ENCODE data around the gene ODF2.
"Not testable (repeated sequence)": the region's sequence is repeated elsewhere in the genome, so short reads cannot be mapped to it uniquely, and the experiment has no call there.

The ODF2 gene

DNA sequence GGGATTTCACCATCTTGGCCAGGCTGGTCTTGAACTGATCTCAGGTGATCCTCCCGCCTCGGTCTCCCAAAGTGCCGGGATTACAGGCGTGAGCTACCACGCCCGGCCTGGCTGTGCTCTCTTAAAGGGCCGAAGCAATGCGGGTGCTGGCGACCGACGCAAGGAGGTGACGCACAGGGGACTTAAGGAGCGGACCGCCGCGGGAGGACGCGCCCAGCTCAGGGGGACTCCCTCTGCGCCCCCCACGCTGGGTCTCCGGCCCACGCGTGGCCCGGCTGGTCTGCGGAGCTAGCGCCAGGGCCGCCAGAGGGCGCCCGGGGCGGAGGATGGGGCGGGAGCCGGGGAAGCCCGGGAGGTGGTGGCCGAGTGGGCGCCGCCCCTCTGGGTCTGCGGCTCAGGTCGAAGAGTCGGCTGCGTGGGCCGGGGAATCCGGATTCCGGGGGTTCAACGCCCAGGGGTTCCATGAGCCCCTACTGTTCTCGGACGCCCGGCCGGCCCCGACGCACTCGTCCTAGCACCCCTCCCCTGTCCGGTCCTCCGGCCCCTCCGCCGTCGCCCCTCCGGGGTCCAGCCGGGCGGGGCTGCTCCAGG, 35.7 kb upstream of the ODF2 start:
- no peak for DNase-seq (ENCODE audit: low read depth, low spot score)
- Histone ChIP-seq H3K4me3 (ENCODE audit: insufficient read length, low read depth) (peak overlapping the region; percentile 80), H3K27me3 (ENCODE audit: insufficient read depth, insufficient read length) (peaks cover 6% of the 10 kb centered on the region), H3K4me1 (ENCODE audit: insufficient read depth, insufficient read length) (peaks cover 9% of the 10 kb centered on the region), H3K9me3 (ENCODE audit: insufficient read depth, low read length) (no peaks in the 10 kb centered on the region), H3K9ac (ENCODE audit: insufficient read length, low read depth) (peak overlapping the region; percentile 83), H3K36me3 (ENCODE audit: insufficient read depth, insufficient read length, low read length) (peaks cover 9% of the 10 kb centered on the region)
- no peak for TF ChIP-seq YY1 (IDR thresholded peaks at IDR 0.05; ENCODE audit: insufficient read depth, insufficient read length)
- no peak for TF ChIP-seq SUZ12 (IDR thresholded peaks at IDR 0.05; ENCODE audit: extremely low read depth, insufficient read depth, insufficient read length)
- TF ChIP-seq ZNF274 (IDR thresholded peaks at IDR 0.05; ENCODE audit: low read depth, low read length), result no peak

DNA sequence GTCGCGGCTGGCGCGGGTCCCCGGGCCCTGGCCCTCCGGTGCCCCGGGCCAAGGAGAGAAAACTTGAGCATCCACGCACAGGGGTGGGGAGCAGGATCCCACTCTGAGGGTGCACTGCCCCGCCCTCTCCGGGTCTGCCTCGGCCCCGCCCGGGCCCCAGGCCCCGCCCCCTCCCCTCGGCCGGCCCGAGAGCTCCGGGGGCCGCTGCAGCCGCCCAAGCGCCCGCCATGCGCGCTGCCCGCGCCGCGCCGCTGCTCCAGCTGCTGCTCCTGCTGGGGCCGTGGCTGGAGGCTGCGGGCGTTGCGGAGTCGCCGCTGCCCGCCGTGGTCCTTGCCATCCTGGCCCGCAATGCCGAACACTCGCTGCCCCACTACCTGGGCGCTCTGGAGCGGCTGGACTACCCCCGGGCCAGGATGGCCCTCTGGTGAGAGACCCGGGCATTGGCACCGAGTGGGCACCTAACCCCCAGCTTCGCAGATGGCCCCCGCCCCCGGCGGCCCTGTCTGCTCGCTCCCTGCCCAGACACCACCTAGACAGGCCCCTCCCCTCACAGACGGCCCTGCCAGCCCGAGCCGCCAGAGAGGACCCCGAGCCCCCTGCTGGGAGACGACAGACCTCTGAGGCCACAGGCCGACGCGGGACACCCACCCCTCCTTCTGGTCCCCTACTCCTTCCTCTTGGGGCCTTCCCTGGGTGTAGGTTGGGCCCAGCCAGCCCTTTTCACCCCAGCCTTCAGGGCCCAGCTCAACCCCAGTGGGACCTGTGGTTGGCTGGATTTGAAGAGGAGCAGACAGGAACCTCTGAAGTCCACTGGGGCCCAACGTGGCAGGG, 34.9 kb upstream of the ODF2 start, which contains the start of gene CERCAM:
Gene CERCAM, plus strand, starts transcription at position 207 of the 831 bp plus-strand sequence. Its CDS starts 21 bp downstream, at position 228.
- H3K27me3 ChIP-seq (ENCODE audit: insufficient read depth, insufficient read length), result peaks cover 6% of the 10 kb centered on the region

DNA sequence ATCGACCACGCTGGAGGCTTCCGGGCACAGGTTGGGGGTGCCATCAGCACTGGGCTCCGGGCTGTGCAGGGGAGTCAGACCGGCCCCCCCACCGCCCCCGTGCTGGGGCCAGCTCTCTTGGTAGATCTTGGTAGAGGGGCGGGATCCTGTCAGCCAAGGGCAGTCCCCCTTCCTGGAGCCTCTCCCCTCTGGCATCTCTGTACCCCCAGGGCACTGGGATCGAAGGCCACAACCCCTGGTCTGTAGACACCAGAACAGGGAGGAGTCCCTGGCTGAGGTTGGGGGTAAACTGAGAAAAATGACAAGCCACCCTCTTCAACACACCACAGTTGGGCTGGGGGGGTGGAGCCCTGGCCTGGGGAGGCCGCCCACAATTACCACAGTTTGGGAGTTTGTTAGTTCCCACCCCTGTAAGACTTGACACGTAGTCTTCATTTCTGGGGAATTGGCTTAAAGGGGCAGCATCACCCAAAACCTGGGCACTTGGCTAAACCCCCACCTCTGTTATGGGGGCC, 34.3 kb upstream of the ODF2 start:
- Histone ChIP-seq H3K27me3 (ENCODE audit: insufficient read depth, insufficient read length) (peaks cover 5% of the 10 kb centered on the region), H3K4me1 (ENCODE audit: insufficient read depth, insufficient read length) (peaks cover 9% of the 10 kb centered on the region), H3K9ac (ENCODE audit: insufficient read length, low read depth) (peak overlapping the region; percentile 93), H3K36me3 (ENCODE audit: insufficient read depth, insufficient read length, low read length) (peaks cover 10% of the 10 kb centered on the region), H3K4me3 (ENCODE audit: insufficient read length, low read depth) (peak overlapping the region; percentile 80), H3K9me3 (ENCODE audit: insufficient read depth, low read length) (no peaks in the 10 kb centered on the region)
- no peak for DNase-seq (ENCODE audit: low read depth, low spot score)
- no peak for TF ChIP-seq ZNF274 (IDR thresholded peaks at IDR 0.05; ENCODE audit: low read depth, low read length)
- no peak for TF ChIP-seq YY1 (IDR thresholded peaks at IDR 0.05; ENCODE audit: insufficient read depth, insufficient read length)
- TF ChIP-seq SUZ12 (IDR thresholded peaks at IDR 0.05; ENCODE audit: extremely low read depth, insufficient read depth, insufficient read length), result no peak

More for the DNA sequence above, 34.9 kb upstream of the ODF2 start, which contains the start of gene CERCAM:
- peaks cover 9% of the 10 kb centered on the region for H3K36me3 ChIP-seq (ENCODE audit: insufficient read depth, insufficient read length, low read length)
- H3K4me3 ChIP-seq (ENCODE audit: insufficient read length, low read depth), result peak within 1 kb of the TSS; percentile 80
- H3K9ac ChIP-seq (ENCODE audit: insufficient read length, low read depth), result peak within 1 kb of the TSS; percentile 93
- no peak for DNase-seq (ENCODE audit: low read depth, low spot score)
- H3K9me3 ChIP-seq (ENCODE audit: insufficient read depth, low read length), result no peaks in the 10 kb centered on the region
- TF ChIP-seq SUZ12 (IDR thresholded peaks at IDR 0.05; ENCODE audit: extremely low read depth, insufficient read depth, insufficient read length) (no peak), YY1 (IDR thresholded peaks at IDR 0.05; ENCODE audit: insufficient read depth, insufficient read length) (no peak)
- peaks cover 9% of the 10 kb centered on the region for H3K4me1 ChIP-seq (ENCODE audit: insufficient read depth, insufficient read length)

DNA sequence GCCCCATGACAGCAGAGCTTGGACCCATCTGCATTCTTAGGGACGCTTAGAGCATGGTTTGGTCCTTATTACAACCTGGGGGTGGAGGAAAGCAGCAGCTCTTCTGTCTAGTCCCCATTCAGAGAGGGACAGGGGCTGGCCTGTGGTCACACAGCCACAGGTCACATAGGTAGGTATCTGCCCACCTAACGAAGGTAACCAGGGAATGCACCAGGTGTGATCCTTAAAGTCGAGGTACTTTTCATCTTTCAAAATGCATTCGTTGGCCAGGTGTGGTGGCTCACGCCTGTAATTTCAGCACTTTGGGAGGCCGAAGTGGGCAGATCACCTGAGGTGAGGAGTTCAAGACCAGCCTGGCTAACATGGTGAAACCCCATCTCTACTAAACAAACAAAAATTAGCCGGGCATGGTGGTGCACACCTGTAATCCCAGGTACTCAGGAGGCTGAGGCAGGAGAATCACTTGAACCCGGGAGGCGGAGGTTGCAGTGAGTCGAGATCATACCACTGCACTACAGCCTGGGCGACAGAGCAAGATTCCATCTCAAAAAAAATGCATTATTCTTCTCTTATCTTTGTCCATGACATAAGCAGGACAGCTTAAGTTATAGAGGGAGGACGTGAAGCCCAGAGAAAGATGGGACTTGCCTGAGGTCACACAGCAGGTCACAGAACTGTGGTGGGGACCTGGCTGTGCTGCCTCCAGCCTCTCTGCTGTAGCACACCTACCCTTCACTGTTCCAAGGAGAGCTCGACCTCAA, 33.6 kb upstream of the ODF2 start:
- H3K36me3 ChIP-seq (ENCODE audit: insufficient read depth, insufficient read length, low read length), result peaks cover 11% of the 10 kb centered on the region
- H3K4me1 ChIP-seq (ENCODE audit: insufficient read depth, insufficient read length); H3K9me3 ChIP-seq (ENCODE audit: insufficient read depth, low read length); DNase-seq (ENCODE audit: low read depth, low spot score); H3K27me3 ChIP-seq (ENCODE audit: insufficient read depth, insufficient read length); H3K9ac ChIP-seq (ENCODE audit: insufficient read length, low read depth); H3K4me3 ChIP-seq (ENCODE audit: insufficient read length, low read depth): not testable (repeated sequence)

DNA sequence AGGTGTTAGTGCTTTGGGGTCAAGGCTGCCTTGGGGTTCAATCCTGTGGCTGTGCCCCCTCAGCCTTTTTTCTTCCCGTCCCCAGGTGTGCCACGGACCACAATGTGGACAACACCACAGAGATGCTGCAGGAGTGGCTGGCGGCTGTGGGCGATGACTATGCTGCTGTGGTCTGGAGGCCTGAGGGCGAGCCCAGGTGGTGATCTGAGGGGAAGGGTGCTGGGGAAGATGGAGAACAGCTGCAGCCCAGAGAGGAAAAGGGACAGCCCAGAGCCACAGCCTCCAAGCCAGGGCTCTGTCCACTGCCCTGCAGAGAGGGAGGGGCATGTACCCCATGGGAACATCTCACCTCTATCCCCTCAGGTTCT, 33.0 kb upstream of the ODF2 start:
- peaks cover 11% of the 10 kb centered on the region for H3K36me3 ChIP-seq (ENCODE audit: insufficient read depth, insufficient read length, low read length)
- H3K27me3 ChIP-seq (ENCODE audit: insufficient read depth, insufficient read length), result peaks cover 3% of the 10 kb centered on the region
- no peak overlapping the region for H3K9ac ChIP-seq (ENCODE audit: insufficient read length, low read depth)
- peaks cover 9% of the 10 kb centered on the region for H3K4me1 ChIP-seq (ENCODE audit: insufficient read depth, insufficient read length)
- no peak overlapping the region for H3K4me3 ChIP-seq (ENCODE audit: insufficient read length, low read depth)
- H3K9me3 ChIP-seq (ENCODE audit: insufficient read depth, low read length), result no peaks in the 10 kb centered on the region
- DNase-seq (ENCODE audit: low read depth, low spot score), result no peak
- no peak for TF ChIP-seq SUZ12 (IDR thresholded peaks at IDR 0.05; ENCODE audit: extremely low read depth, insufficient read depth, insufficient read length)
- no peak for TF ChIP-seq ZNF274 (IDR thresholded peaks at IDR 0.05; ENCODE audit: low read depth, low read length)
- TF ChIP-seq YY1 (IDR thresholded peaks at IDR 0.05; ENCODE audit: insufficient read depth, insufficient read length), result no peak

DNA sequence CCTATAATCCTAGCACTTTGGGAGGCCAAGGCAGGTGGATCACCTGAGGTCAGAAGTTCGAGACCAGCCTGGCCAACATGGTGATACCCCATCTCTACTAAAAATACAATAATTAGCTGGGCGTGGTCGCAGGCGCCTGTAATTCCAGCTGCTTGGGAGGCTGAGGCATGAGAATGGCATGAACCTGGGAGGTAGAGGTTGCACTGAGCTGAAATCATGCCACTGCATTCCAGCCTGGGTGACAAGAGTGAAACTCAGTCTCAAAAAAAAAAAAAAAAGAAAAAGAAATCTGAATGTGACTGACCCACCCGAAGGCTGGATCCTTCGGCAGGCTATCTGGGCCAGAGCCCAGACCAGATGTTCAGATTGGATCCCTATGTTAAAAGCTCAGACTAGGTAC, 32.5 kb upstream of the ODF2 start:
- DNase-seq (ENCODE audit: low read depth, low spot score); H3K9me3 ChIP-seq (ENCODE audit: insufficient read depth, low read length); H3K27me3 ChIP-seq (ENCODE audit: insufficient read depth, insufficient read length); H3K4me3 ChIP-seq (ENCODE audit: insufficient read length, low read depth); H3K4me1 ChIP-seq (ENCODE audit: insufficient read depth, insufficient read length); H3K9ac ChIP-seq (ENCODE audit: insufficient read length, low read depth): not testable (repeated sequence)
- peaks cover 11% of the 10 kb centered on the region for H3K36me3 ChIP-seq (ENCODE audit: insufficient read depth, insufficient read length, low read length)

DNA sequence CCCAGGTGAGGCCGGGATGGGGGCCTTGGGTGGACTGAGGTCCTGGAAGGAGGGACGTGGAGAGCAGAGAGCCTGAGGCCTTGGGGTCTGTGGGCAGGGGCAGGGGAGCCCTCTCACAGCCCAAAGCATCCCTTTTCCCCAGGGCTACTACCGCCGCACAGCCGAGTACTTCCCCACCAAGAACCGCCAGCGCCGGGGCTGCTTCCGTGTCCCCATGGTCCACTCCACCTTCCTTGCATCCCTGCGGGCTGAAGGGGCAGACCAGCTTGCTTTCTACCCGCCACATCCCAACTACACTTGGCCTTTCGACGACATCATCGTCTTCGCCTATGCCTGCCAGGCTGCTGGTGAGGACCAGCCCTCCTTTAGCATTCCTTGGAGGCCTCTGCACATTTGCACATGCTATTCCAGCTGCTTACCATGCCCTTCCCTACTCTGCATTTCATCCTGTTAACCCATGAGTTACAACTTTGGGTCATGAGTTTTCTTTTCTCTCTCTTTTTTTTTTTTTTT, 31.5 kb upstream of the ODF2 start:
- no peaks in the 10 kb centered on the region for H3K27me3 ChIP-seq (ENCODE audit: insufficient read depth, insufficient read length)
- H3K4me1 ChIP-seq (ENCODE audit: insufficient read depth, insufficient read length), result peaks cover 15% of the 10 kb centered on the region
- TF ChIP-seq SUZ12 (IDR thresholded peaks at IDR 0.05; ENCODE audit: extremely low read depth, insufficient read depth, insufficient read length), result no peak
- TF ChIP-seq ZNF274 (IDR thresholded peaks at IDR 0.05; ENCODE audit: low read depth, low read length), result no peak
- no peak for TF ChIP-seq YY1 (IDR thresholded peaks at IDR 0.05; ENCODE audit: insufficient read depth, insufficient read length)
- no peaks in the 10 kb centered on the region for H3K9me3 ChIP-seq (ENCODE audit: insufficient read depth, low read length)
- H3K9ac ChIP-seq (ENCODE audit: insufficient read length, low read depth), result no peak overlapping the region
- DNase-seq (ENCODE audit: low read depth, low spot score), result no peak
- peaks cover 13% of the 10 kb centered on the region for H3K36me3 ChIP-seq (ENCODE audit: insufficient read depth, insufficient read length, low read length)
- no peak overlapping the region for H3K4me3 ChIP-seq (ENCODE audit: insufficient read length, low read depth)
